Retinal pigment epithelial cell (primary cell): ENCODE measurements around the gene CDADC1.
"Not testable (repeated sequence)": the region's sequence is repeated elsewhere in the genome, so short reads cannot be mapped to it uniquely, and the experiment has no call there.

ENCODE experiments used
- DNase-seq: peaks from one replicate; pipeline ENCODE4 v3.0.0-alpha.2; 2010; ENCODE audit warnings: low read depth
- H3K4me3 ChIP-seq: 2 replicates; pipeline ENCODE4 v1.5.1; 2011; ENCODE audit warnings: mild to moderate bottlenecking, low read length, control low read depth, moderate library complexity
- CTCF ChIP-seq: conservative IDR thresholded peaks from 2 replicates; pipeline ENCODE4 v1.5.1; 2011; ENCODE audit warnings: low read depth, low read length, control low read depth, inconsistent platforms

CDADC1 gene

GRCh38 chr13:49320975-49321374, 73.2 kb downstream of the CDADC1 start:
- DNase-seq, result no peak
- TF ChIP-seq CTCF, result no peak
- no peak overlapping the region for H3K4me3 ChIP-seq

GRCh38 chr13:49322702-49323101, 75.0 kb downstream of the CDADC1 start:
- TF ChIP-seq CTCF, result no peak

GRCh38 chr13:49323344-49323743, 75.6 kb downstream of the CDADC1 start:
- no peak overlapping the region for H3K4me3 ChIP-seq
- TF ChIP-seq CTCF, result no peak
- DNase-seq, result no peak

More at GRCh38 chr13:49322702-49323101, 75.0 kb downstream of the CDADC1 start:
- no peak overlapping the region for H3K4me3 ChIP-seq
- DNase-seq, result no peak

GRCh38 chr13:49326222-49326917, 78.6 kb downstream of the CDADC1 start:
- H3K4me3 ChIP-seq, result no peak overlapping the region
- no peak for TF ChIP-seq CTCF
- DNase-seq, result no peak

GRCh38 chr13:49327145-49327544, 79.4 kb downstream of the CDADC1 start:
- not testable (repeated sequence) for H3K4me3 ChIP-seq, DNase-seq

GRCh38 chr13:49329831-49330545, 82.3 kb downstream of the CDADC1 start:
- DNase-seq, result no peak
- H3K4me3 ChIP-seq, result no peak overlapping the region
- TF ChIP-seq CTCF, result no peak

GRCh38 chr13:49330546-49330864, 82.8 kb downstream of the CDADC1 start:
- no peak overlapping the region for H3K4me3 ChIP-seq
- DNase-seq, result no peak
- TF ChIP-seq CTCF, result no peak
